PC-9 (cell line): ENCODE measurements around the gene LYPLA2. TPM values are rescaled to one million over a fixed set of nuclear protein-coding genes. Genes with fewer than 3 reads are reported as not detected.
"Not testable (repeated sequence)": the region's sequence is repeated elsewhere in the genome, so short reads cannot be mapped to it uniquely, and the experiment has no call there.

Source experiments
- BruUV-seq: library from RNA; stranded (reverse); fragments of 400-500 nt; replicated peaks from 2 replicates; lab custom pipeline; 2021; lab: Mats Ljungman, UMichigan
- CTCF ChIA-PET: fragments of 300-600 bp; sonication (Branson Sonifier 250); formaldehyde crosslinking; loops from one replicate; lab custom pipeline; 2022; ENCODE audit warnings: antibody characterized with exemption; lab: Charles Lee
- POLR2A ChIA-PET: fragments of 300-600 bp; sonication (Branson Sonifier 250); formaldehyde crosslinking; loops from one replicate; lab custom pipeline; 2022; ENCODE audit warnings: antibody characterized with exemption; ENCODE audit not compliant: unreplicated experiment; lab: Charles Lee
- DNase-seq, 2 experiments: peaks; one replicate each; pipeline versions ENCODE4 v3.0.0 to v3.0.0-alpha.2; 2015 to 2022; ENCODE audit warnings: mixed read lengths in 1 of 2
- H2AFZ ChIP-seq: fragments of 200-600 bp; sonication (generic); 2 replicates; pipeline ENCODE4 v1.8.1; 2017; ENCODE audit warnings: antibody characterized with exemption
- H3F3A ChIP-seq: fragments of 200-600 bp; sonication (generic); 2 replicates; pipeline ENCODE4 v1.8.1; 2017; ENCODE audit warnings: antibody characterized with exemption, mild to moderate bottlenecking, low read depth; ENCODE audit not compliant: insufficient read depth
- H3K27ac ChIP-seq: fragments of 200-600 bp; sonication (generic); 2 replicates; pipeline ENCODE4 v1.6.1; 2016; ENCODE audit warnings: mixed run types
- H3K27me3 ChIP-seq: fragments of 200-600 bp; sonication (generic); 2 replicates; pipeline ENCODE4 v1.6.1; 2016; ENCODE audit warnings: low read depth, mixed run types; ENCODE audit not compliant: insufficient read depth
- H3K36me3 ChIP-seq: fragments of 200-600 bp; sonication (generic); 2 replicates; pipeline ENCODE4 v1.6.1; 2016; ENCODE audit warnings: low read depth, mixed run types
- H3K4me1 ChIP-seq: fragments of 200-600 bp; sonication (generic); replicated peaks from 2 replicates; pipeline ENCODE4 v1.6.1; 2016; ENCODE audit warnings: mixed run types; ENCODE audit not compliant: insufficient read depth
- H3K4me2 ChIP-seq: fragments of 200-600 bp; sonication (generic); 2 replicates; pipeline ENCODE4 v1.6.1; 2017; ENCODE audit warnings: mixed run types
- H3K4me3 ChIP-seq: fragments of 200-600 bp; sonication (generic); 2 replicates; pipeline ENCODE4 v1.6.1; 2016; ENCODE audit warnings: mixed run types
- H3K79me2 ChIP-seq: fragments of 200-600 bp; sonication (generic); 2 replicates; pipeline ENCODE4 v1.6.1; 2017; ENCODE audit warnings: low read depth, mixed run types
- H3K9me2 ChIP-seq: fragments of 200-600 bp; sonication (generic); 2 replicates; pipeline ENCODE4 v1.8.1; 2017; ENCODE audit warnings: mild to moderate bottlenecking; ENCODE audit not compliant: insufficient read depth
- H3K9me3 ChIP-seq: fragments of 200-600 bp; sonication (generic); 2 replicates; pipeline ENCODE4 v1.8.1; 2016; ENCODE audit warnings: low read depth; ENCODE audit not compliant: insufficient read depth
- H4K20me1 ChIP-seq: fragments of 200-600 bp; sonication (generic); 2 replicates; pipeline ENCODE4 v1.8.1; 2017; ENCODE audit not compliant: insufficient read depth
- EZH2 ChIP-seq: fragments of 200-600 bp; sonication (generic); IDR thresholded peaks from 2 replicates; pipeline ENCODE4 v1.8.0; 2017; ENCODE audit warnings: antibody characterized with exemption, low read depth
- intact Hi-C: fragments of 100-400 bp; cut with micrococcal nuclease; formaldehyde crosslinking; loops from one replicate; pipeline ENCODE4 v1.10.0; 2022; ENCODE audit not compliant: unreplicated experiment
- total RNA-seq: library from RNA; stranded (reverse); gene quantifications from 2 replicates; pipeline ENCODE4 v1.2.3, GENCODE V29; 2021
- TF ChIP-seq, protein P1 (sequence below): fragments of 200-600 bp; sonication (generic); conservative IDR thresholded peaks from 2 replicates; pipeline ENCODE4 v1.6.1; 2017; ENCODE audit warnings: mixed run types, antibody characterized with exemption, mild to moderate bottlenecking, moderate library complexity

Gene LYPLA2
- total RNA-seq, 1 experiment from 2014 or later = 90.1 TPM

DNA sequence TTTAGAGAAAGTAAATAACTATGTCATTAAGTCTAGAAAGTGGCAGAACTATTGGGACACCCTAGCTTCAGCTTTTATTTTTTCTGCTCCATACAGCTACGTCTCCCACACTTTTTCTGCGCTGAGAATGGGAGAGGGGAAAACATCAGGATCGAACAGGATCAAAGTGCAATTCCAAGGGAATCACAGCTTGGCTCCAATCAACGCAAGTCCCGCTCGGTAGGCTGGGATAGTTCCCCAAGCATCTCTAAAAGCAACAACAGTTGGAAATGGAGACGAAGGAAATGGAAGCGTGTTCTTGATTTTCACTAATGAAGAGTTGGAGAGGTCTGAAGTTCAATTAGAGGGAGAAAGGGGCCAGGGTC is 33.7 kb downstream of the LYPLA2 start:
- BruUV-seq = TSS peak; percentile 73
- no peak for TF ChIP-seq EZH2
- Histone ChIP-seq H3K4me2 (peak overlapping the region; percentile 87), H3K36me3 (no peaks in the 10 kb centered on the region), H3K4me1 (0 out of 2 replicates have a peak, but pooled peaks cover 7% of the 10 kb centered on the region), H3K79me2 (peaks cover 8% of the 10 kb centered on the region), H3F3A (no peaks in the 10 kb centered on the region), H3K27ac (no peak overlapping the region), H3K9me3 (no peaks in the 10 kb centered on the region), H2AFZ (peak overlapping the region; percentile 86), H3K9me2 (no peaks in the 10 kb centered on the region), H3K4me3 (peak overlapping the region; percentile 82), H4K20me1 (no peaks in the 10 kb centered on the region), H3K27me3 (no peaks in the 10 kb centered on the region)
- intact Hi-C loops = loop anchor here (1.0 kb wide), 1 partner anchor 41 kb away; no protein-coding TSS in a partner anchor
- ChIA-PET CTCF (no interaction called here), POLR2A (interaction anchor here (0.6 kb wide), 1 partner anchor 204 kb away, joined by 4 read pairs; no protein-coding TSS in a partner anchor)
- DNase-seq = no peak

DNA sequence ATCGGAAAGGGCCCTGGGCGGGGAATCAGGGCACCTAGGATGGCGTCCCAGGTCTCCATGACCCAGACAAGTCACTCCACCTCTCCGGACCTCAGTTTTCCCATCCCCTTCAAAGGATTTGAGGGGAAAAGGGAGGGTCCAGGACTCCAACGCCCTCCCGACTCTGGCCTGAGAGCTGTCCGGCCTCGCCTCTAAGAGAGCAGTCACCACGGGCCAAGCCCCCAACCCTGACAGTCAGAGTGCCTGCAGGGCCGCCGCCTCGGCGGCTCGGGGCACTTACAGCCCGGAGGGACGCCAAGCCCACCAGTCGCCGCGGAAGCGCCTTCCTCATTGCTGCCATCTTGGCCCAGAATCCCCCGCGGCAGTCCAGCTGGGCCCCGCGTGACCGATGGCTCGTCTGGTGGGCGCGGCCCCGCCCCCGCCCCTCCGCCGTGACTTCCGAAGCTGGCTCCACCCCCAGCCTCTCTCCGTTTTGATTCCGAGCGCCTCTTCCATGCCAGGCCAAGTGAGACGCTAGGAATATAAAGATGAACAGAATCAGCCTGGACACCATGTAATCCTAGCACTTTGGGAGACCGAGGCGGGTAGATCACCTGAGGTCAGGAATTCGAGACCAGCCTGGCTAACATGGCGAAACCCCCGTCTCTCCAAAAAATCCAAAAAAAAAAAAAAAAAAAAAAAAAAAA is 34.3 kb downstream of the LYPLA2 start, which contains the start of gene HMGCL:
Gene HMGCL, minus strand, starts transcription at position 354 of the 686 bp plus-strand sequence. Its CDS starts 14 bp downstream, at position 340.
- Histone ChIP-seq H3K4me2 (peak within 1 kb of the TSS; percentile 87), H4K20me1 (no peaks in the 10 kb centered on the region), H3K4me3 (peak within 1 kb of the TSS; percentile 82), H3K4me1 (peaks cover 10% of the 10 kb centered on the region), H2AFZ (peak within 1 kb of the TSS; percentile 86), H3K27ac (no peak within 1 kb of the TSS), H3K79me2 (peaks cover 8% of the 10 kb centered on the region), H3F3A (no peaks in the 10 kb centered on the region; the same call in 1 of the 2 replicates), H3K9me3 (no peaks in the 10 kb centered on the region), H3K36me3 (no peaks in the 10 kb centered on the region), H3K9me2 (no peaks in the 10 kb centered on the region), H3K27me3 (no peaks in the 10 kb centered on the region)
- BruUV-seq = no TSS peak
- ChIA-PET POLR2A (interaction anchor here (0.8 kb wide), 1 partner anchor 40 kb away, joined by 7 read pairs; no protein-coding TSS in a partner anchor), CTCF (interaction anchor here (0.5 kb wide), 1 partner anchor 26 kb away, joined by 4 read pairs; no protein-coding TSS in a partner anchor)
- DNase-seq = peak; percentile 69 to 79
- intact Hi-C loops = loop anchor here (1.0 kb wide), 1 partner anchor 40 kb away; no protein-coding TSS in a partner anchor
- TF ChIP-seq, protein P1, sequence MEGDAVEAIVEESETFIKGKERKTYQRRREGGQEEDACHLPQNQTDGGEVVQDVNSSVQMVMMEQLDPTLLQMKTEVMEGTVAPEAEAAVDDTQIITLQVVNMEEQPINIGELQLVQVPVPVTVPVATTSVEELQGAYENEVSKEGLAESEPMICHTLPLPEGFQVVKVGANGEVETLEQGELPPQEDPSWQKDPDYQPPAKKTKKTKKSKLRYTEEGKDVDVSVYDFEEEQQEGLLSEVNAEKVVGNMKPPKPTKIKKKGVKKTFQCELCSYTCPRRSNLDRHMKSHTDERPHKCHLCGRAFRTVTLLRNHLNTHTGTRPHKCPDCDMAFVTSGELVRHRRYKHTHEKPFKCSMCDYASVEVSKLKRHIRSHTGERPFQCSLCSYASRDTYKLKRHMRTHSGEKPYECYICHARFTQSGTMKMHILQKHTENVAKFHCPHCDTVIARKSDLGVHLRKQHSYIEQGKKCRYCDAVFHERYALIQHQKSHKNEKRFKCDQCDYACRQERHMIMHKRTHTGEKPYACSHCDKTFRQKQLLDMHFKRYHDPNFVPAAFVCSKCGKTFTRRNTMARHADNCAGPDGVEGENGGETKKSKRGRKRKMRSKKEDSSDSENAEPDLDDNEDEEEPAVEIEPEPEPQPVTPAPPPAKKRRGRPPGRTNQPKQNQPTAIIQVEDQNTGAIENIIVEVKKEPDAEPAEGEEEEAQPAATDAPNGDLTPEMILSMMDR = no peak
- no peak for TF ChIP-seq EZH2

DNA sequence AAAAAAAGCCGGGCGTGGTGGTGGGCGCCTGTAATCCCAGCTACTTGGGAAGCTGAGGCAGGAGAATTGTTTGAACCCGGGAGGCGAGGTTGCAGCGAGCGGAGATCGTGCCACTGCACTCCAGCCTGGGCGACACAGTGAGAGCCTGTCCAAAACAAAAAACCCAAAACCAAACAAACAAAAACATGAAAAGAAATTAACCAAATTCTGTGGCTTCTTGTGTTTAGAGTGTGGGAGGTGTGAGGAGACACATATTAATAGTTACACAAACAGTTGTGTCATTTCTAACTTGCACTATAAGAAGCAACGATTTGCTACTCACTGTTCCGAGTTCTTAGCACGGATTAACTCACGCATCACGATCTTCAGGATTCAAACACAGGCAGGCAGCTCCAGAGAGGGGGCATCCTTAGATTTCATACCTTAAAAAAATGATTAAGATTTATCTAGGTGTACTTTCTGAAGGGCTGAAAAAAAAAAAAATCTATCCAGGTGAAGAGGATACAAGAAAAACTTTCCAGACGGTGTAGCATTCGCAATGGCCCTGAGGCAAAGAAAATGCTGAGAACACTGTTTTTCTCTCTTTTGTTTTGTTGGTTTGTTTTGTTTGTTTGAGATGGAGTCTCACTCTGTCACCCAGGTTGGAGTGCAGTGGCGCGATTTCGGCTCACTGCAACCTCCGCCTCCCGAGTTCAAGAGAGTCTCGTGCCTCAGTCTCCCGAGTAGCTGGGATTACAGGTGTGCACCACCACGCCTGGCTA is 35.0 kb downstream of the LYPLA2 start:
- TSS peak; percentile 92 for BruUV-seq
- CTCF ChIA-PET = interaction anchor here (0.5 kb wide), 1 partner anchor 25 kb away, joined by 4 read pairs; no protein-coding TSS in a partner anchor
- POLR2A ChIA-PET = interaction anchor here (0.8 kb wide), 1 partner anchor 39 kb away, joined by 7 read pairs; no protein-coding TSS in a partner anchor
- no peaks in the 10 kb centered on the region for H4K20me1 ChIP-seq
- no peaks in the 10 kb centered on the region for H3K9me2 ChIP-seq
- no peak overlapping the region for H3K27ac ChIP-seq
- H3K27me3 ChIP-seq = no peaks in the 10 kb centered on the region
- peak overlapping the region; percentile 86 for H2AFZ ChIP-seq
- H3F3A ChIP-seq = no peaks in the 10 kb centered on the region; the same call in 1 of the 2 replicates
- no peaks in the 10 kb centered on the region for H3K9me3 ChIP-seq
- DNase-seq = no peak
- intact Hi-C loops = loop anchor here (1.0 kb wide), 1 partner anchor 39 kb away; no protein-coding TSS in a partner anchor
- TF ChIP-seq, protein P1 = no peak
- peak overlapping the region; percentile 87 for H3K4me2 ChIP-seq
- no peaks in the 10 kb centered on the region for H3K36me3 ChIP-seq
- H3K79me2 ChIP-seq = peaks cover 8% of the 10 kb centered on the region
- H3K4me1 ChIP-seq = peaks cover 17% of the 10 kb centered on the region
- H3K4me3 ChIP-seq = peak overlapping the region; percentile 82; the same call in 1 of the 2 replicates

DNA sequence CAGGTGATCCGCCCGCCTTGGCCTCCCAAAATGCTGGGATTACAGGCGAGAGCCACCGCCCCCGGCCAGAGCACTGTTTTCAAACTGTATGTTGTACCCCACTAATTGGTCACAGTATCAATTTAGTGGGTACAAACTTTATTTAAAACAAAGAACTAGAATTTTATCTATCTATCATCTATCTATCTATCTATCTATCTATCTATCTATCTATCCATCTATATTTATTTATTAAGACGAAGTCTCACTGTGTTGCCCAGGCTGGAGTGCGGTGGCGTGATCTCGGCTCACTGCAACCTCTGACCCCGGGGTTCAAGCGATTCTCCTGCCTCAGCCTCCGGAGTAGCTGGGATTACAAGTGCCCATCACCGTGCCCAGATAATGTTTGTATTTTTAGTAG is 35.6 kb downstream of the LYPLA2 start:
- H3K4me2 ChIP-seq, DNase-seq, intact Hi-C loops, H2AFZ ChIP-seq, H3K27ac ChIP-seq, CTCF ChIA-PET, H3K9me2 ChIP-seq, H3K9me3 ChIP-seq, H3K79me2 ChIP-seq, POLR2A ChIA-PET, H4K20me1 ChIP-seq, BruUV-seq, H3F3A ChIP-seq, H3K27me3 ChIP-seq, H3K4me3 ChIP-seq, H3K36me3 ChIP-seq: not testable (repeated sequence)
- H3K4me1 ChIP-seq = peaks cover 17% of the 10 kb centered on the region
